Astrocyte (in vitro differentiated cells and primary cell): ENCODE data around the gene LRMDA.

ENCODE experiments used
- CTCF ChIP-seq: IDR thresholded peaks from 2 replicates; pipeline ENCODE4 v1.5.1; 2011; ENCODE audit warnings: low read depth, mild to moderate bottlenecking, inconsistent platforms, low read length, moderate library complexity; ENCODE audit not compliant: insufficient read depth
- EZH2 ChIP-seq: IDR thresholded peaks from 2 replicates; pipeline ENCODE4 v1.6.1; 2012; ENCODE audit warnings: mild to moderate bottlenecking, low read length, inconsistent platforms; ENCODE audit not compliant: insufficient read depth

GRCh38 chr10:75771606-75772005 lies 340.2 kb downstream of the LRMDA start:
- TF ChIP-seq CTCF (no peak), EZH2 (no peak)
